DMS 273 treated with DMSO at 0.1 percent for 48 hours (cell line): Measurements from ENCODE around the gene G2E3.
"Not testable (repeated sequence)": the region's sequence is repeated elsewhere in the genome, so short reads cannot be mapped to it uniquely, and the experiment has no call there.

Experiments
- DNase-seq: peaks from one replicate; lab custom pipeline; 2025; lab: John Stamatoyannopoulos, UW

Gene G2E3

GRCh38 chr14:30604696-30605095 is 45.7 kb downstream of the G2E3 start:
- DNase-seq = not testable (repeated sequence)

- no peak for DNase-seq
These were observed 48.3 kb downstream of the G2E3 start for GRCh38 chr14:30607156-30607780.

GRCh38 chr14:30608533-30609006 is 49.6 kb downstream of the G2E3 start:
- DNase-seq = peak; percentile 72

GRCh38 chr14:30610787-30611343 is 51.9 kb downstream of the G2E3 start:
- peak; percentile 59 for DNase-seq

GRCh38 chr14:30614155-30614554 is 55.2 kb downstream of the G2E3 start:
- DNase-seq = no peak

DNA sequence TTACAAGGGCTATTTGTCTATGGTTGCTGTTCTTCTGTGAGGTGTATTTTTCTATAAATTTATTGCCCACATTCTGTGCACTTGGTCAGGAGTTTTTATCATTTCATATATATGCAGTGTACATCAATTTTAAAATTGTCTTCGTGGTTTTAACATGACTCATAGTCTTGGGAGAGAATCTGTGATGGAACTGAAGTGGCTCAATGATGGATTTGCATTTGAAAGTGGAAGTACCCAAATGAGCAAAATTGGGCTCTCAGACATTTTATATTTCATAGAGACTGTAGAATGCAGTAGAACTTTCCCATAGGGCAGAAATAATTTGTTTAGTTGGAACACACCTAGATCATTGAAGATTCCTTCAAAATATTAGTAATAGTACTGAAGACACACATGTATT is 61.2 kb downstream of the G2E3 start:
- no peak for DNase-seq

- DNase-seq = no peak
These were observed 62.5 kb downstream of the G2E3 start for GRCh38 chr14:30621354-30621939.

DNA sequence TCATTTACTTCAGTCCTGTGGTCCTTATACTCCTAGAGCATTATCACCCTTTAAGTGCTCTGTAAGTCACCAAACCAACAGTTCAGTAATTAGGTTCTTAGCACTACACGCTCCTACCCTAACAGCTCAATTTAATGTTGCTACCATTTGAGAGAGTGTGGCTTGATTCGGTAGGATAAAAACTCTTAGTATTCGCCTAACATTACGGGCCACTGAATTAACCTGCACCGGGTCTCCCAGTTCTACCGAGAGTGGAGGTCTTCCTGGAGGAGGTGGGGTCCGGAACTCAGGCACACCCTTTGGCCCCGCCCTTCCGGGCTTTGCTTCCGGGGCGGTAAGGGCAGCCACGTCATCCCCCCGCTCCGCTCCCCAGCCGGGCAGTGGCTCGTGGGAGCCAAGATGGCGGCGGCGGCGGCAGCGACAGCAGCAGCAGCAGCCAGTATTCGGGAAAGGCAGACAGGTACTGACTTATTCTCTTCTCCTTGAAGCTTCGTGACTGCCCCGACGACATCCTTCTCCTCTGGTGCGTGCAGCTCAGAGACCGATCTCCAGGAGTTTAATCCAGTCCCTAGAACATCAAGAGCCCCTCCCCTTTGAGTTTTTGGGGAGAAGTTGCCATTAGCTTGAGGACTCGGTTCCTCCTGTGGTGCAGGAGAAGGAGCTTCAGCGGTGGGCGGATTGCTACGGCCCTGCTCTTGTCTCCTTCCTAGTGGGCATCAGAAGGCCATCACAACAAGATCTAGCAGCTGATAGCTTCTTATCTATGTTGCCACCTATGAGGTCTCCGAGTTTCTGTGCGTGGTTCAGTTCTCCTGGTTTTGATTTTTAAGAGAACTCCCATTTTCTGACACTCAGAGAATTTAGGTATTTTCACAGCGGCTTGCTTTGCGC is 63.2 kb downstream of the G2E3 start, which contains the start of gene SCFD1:
TSS of gene SCFD1 (plus strand) at position 380 of the 891 bp plus-strand sequence. CDS start at position 400, 20 bp downstream.
- peak; percentile 81 for DNase-seq

DNA sequence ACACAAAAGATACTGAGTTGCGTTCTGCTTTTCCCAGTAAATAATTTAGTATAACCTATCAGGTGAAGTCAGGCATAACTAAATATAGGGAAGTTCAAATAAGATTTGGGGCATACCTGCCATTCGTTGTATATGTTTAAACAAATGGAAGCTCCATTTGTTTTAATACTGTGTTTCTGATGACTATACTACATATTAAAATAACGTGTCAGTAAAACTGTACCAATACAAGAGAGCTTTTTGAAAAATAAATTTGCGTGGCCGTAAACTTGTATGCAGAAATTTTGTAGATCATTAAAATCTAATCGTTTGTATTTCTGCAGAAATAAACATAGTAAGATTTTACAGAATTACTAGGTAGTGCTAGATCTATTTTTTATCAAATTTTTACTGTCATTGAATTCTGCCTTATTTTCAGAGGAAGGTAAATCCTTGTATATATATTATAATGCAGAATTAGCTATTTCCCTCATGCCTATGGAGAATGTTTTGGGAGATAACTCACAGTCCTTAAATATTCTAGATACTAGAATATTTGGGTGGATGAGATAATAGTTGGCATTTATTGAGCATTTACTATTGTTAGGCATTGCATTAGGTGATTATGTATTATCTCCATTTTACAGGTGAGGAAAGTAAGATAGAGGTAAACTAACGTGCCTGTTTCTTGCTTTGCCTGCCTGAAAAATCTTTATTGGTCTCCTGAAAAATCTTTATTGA is 64.6 kb downstream of the G2E3 start:
- DNase-seq = no peak

DNA sequence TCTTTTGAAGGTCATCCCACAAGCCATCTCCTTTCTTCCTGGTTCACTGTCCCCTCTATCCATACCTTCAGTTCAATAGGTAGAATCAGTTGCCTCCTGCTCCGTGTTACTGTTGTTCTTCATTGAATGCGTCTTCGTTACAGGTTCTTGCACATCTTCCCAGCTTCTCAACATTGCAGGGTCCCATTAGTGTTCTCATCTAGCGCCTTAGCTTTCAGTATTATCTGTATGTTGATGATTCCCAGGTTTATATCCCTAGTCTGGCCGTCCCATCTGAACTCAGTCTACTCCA is 65.1 kb downstream of the G2E3 start:
- DNase-seq = no peak

- DNase-seq = no peak
These were observed 66.6 kb downstream of the G2E3 start for GRCh38 chr14:30625533-30625932.

- DNase-seq = not testable (repeated sequence)
These were observed 70.5 kb downstream of the G2E3 start for GRCh38 chr14:30629432-30629831.

- DNase-seq = no peak
These were observed 71.3 kb downstream of the G2E3 start for GRCh38 chr14:30630248-30630647.

GRCh38 chr14:30632730-30633129 is 73.8 kb downstream of the G2E3 start:
- DNase-seq = no peak

DNA sequence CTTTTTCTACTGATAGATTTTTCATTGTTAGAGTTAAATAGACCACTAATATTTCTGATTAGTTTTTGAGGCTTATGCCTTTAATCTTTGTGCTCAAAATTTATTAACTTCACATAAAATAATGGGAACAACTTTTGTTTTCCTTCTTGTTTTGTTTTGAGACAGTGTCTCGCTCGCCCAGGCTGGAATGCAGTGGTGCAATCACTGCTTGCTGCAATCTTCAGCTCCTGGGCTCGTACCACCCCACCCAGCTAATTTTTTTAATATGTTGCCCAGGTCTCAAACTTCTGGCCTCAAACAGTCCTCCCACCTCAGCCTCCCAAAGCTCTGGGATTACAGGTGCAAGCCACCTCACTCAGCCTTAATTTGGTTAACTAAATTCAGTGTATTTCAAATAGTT is 80.0 kb downstream of the G2E3 start:
- DNase-seq = no peak

GRCh38 chr14:30641207-30641606 is 82.2 kb downstream of the G2E3 start:
- no peak for DNase-seq

DNA sequence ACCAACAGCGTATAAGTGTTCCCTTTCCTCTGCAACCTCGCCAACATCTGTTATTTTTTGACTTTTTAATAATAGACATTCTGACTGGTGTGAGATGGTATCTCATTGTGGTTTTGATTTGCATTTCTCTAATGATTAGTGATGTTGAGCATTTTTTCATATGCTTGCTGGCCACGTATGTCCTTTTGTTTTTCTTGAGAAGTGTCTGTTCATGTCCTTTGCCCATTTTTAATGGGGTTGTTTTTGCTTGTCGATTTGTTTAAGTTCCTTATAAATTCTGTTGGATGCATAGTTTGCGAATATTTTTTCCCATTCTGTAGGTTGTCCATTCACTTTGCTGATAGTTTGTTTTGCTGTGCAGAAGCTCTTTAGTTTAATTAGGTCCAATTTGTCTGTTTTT is 85.5 kb downstream of the G2E3 start:
- DNase-seq = not testable (repeated sequence)

DNA sequence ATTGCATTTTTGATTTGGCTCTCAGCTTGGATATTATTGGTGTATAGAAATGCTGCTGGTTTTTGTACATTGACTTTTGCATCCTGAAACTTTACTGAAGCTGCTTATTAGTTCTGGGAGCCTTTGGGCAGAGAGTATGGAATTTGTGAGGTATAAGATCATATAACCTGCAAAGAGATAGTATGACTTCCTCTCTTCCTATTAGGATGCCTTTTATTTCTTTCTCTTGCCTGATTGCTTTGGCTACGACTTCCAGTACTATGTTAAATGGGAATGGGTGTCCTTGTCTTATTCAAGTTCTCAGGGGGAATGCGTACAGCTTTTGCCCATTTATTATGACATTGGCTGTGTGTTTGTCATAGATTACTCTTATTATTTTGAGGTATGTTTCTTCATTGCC is 86.6 kb downstream of the G2E3 start:
- DNase-seq = no peak

DNA sequence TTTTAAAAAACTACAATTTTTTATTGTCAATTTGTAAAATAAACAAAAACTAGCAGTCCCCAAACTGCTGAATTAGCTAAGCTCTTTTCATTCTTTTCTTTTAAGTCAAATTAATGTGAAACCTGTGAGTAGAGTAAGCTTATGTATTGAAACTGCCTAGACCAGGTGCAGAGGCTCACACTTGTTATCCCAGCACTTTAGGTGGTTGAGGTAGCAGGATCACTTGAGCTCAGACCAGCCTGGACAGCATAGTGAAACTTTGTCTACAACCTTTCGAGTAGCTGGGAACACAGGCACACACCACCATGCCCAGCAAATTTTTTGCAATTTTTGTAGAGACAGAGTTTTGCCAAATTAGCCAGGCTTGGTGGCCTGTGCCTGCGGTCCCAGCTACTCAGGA is 89.5 kb downstream of the G2E3 start:
- DNase-seq = no peak

- DNase-seq = no peak
These were observed 93.0 kb downstream of the G2E3 start for GRCh38 chr14:30651937-30652336.

DNA sequence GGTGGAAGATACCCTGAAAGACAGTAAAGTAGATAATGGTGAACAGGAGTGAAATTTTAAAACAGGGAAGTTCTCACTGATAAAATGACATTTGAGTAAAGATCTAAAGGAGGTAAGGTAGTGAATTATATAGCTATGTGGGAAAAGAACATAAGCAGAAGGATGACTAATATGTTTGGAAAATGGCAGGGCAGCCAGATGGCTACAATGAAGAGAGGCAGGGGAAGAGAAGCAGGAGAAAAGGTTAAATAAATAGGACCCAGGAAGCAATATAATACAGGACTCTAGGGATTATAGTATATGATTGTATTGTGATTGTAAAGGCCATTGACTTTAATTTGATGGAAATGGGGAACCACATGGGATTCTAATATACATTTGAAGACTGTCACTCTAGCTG is 96.2 kb downstream of the G2E3 start:
- peak; percentile 1 for DNase-seq

GRCh38 chr14:30655658-30656057 is 96.7 kb downstream of the G2E3 start:
- no peak for DNase-seq
